ENCODE results near the gene ABLIM1.

DNA sequence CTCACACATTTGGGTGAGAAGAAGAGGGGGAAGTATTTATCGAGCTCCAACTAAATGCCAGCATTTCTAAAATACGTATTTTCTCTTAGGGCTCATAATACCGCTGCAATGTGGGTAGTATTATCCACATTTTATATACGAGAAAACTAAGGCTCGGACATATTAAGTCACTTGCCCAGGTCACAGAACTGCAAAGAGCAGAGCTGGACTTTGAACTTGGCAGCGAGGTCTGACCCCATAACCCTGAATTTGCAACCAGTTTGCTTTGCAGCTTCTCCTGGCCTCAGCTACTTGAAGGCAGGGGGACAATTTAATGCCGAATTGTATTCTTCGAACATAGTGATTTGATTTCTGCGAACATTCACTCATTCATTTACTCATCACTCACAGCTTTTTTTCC, 7.2 kb downstream of the ABLIM1 start:
- TF ChIP-seq SP1 (IDR thresholded peaks at IDR 0.05): no peak
- TF ChIP-seq ELF4 (IDR thresholded peaks at IDR 0.05): no peak
- TF ChIP-seq, protein P1, sequence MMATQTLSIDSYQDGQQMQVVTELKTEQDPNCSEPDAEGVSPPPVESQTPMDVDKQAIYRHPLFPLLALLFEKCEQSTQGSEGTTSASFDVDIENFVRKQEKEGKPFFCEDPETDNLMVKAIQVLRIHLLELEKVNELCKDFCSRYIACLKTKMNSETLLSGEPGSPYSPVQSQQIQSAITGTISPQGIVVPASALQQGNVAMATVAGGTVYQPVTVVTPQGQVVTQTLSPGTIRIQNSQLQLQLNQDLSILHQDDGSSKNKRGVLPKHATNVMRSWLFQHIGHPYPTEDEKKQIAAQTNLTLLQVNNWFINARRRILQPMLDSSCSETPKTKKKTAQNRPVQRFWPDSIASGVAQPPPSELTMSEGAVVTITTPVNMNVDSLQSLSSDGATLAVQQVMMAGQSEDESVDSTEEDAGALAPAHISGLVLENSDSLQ (IDR thresholded peaks at IDR 0.05): no peak

Measured in HEK293T (cell line).